Stimulated activated naive CD8-positive, alpha-beta T cell treated with anti-CD3 and anti-CD28 coated beads, Interleukin-15, amount 100 ng/mL, for 72 hours (primary cell): Measurements from ENCODE around the gene CTDP1.
"Not testable (repeated sequence)": the region's sequence is repeated elsewhere in the genome, so short reads cannot be mapped to it uniquely, and the experiment has no call there.

Experiments
- ATAC-seq: fragments of 150-1000 bp; cut with Tn5 transposase; 2 replicates; pipeline ENCODE4 v1.10.0; 2021; ENCODE audit warnings: mild to moderate bottlenecking, moderate library complexity
- DNase-seq, 2 donors: peaks; one replicate each; pipeline ENCODE4 v3.0.0; 2021 to 2022
- H3K27ac Mint-ChIP-seq, 2 donors: one replicate each; pipeline ENCODE4 v1.8.0; 2022; ENCODE audit warnings: mild to moderate bottlenecking in 2 of 2, mixed read lengths in 2 of 2, moderate library complexity in 2 of 2
- H3K27me3 Mint-ChIP-seq: one replicate; pipeline ENCODE4 v1.8.0; 2022; ENCODE audit warnings: mixed read lengths
- H3K4me1 Mint-ChIP-seq: one replicate; pipeline ENCODE4 v1.8.0; 2022; ENCODE audit warnings: mild to moderate bottlenecking, mixed read lengths
- H3K4me3 Mint-ChIP-seq, 2 donors: one replicate each; pipeline ENCODE4 v1.8.0; 2022; ENCODE audit warnings: mild to moderate bottlenecking in 2 of 2, mixed read lengths in 2 of 2, moderate library complexity in 1 of 2
- H3K9me3 Mint-ChIP-seq, 2 donors: one replicate each; pipeline ENCODE4 v1.8.0; 2022; ENCODE audit warnings: mixed read lengths in 2 of 2

CTDP1 gene

DNA sequence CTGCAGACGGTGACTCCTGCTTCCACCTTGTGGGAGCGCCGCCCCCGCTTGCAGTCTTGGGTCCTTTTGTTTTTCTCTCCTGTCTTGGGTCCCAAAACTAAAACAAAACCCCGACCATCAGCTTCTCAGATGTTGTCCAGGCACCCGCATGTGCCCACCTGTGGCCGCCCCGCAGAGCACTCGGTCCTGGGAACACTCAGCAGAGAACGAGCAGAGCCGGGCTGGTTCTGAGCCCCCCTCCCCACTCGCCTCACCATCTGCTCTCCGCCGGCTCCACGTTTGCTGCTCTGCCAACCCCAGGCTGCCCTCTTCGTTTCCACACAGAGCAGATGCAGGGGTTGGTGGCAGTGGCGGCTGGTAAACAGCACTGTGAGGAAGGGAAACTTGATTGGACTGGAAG, 38.5 kb downstream of the CTDP1 start:
- peak overlapping the region in 1 of 2 donors; percentile 94 for H3K27ac Mint-ChIP-seq
- no peak for ATAC-seq

DNA sequence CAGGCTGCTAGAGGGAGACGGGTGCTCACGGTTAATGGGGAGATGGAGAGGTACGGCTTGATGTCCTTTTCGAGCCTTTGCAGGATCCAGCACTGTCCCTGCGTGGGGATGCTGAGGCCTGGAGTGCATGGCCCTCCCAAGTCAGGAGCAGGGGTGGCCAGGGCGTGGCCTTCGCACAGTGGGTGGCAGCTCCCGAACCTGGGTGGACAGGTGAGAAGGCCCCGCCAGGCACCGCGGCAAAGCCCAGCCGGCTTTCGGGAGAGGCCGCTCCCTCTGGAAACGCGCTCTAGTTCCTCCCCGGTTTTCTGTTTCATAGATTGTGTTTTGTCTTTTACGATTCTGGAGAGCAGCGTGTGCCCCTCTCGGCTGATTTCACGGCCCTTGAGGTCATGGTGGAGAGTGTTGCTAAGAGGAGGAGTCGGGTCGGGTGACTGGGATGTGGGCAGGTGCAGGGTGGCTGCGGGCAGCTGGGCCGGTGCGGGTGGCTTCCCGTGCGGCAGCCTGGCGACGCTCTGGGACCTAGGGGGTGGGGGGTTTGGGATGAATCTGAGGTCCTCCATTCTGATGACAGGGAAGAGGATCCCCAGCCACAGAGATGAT, 39.4 kb downstream of the CTDP1 start:
- no peak for DNase-seq
- Mint-ChIP-seq H3K9me3 (peaks cover 6 to 13% of the 10 kb centered on the region in 2 donors), H3K4me1 (peaks cover 10% of the 10 kb centered on the region), H3K27me3 (no peaks in the 10 kb centered on the region), H3K4me3 (no peak overlapping the region), H3K27ac (peak overlapping the region in 1 of 2 donors; percentile 68)
- no peak for ATAC-seq

More for the DNA sequence above, 38.5 kb downstream of the CTDP1 start:
- no peak for DNase-seq
- H3K27me3 Mint-ChIP-seq, result no peaks in the 10 kb centered on the region
- H3K4me3 Mint-ChIP-seq, result no peak overlapping the region
- H3K9me3 Mint-ChIP-seq, result peaks cover 6 to 13% of the 10 kb centered on the region in 2 donors
- H3K4me1 Mint-ChIP-seq, result peaks cover 10% of the 10 kb centered on the region

DNA sequence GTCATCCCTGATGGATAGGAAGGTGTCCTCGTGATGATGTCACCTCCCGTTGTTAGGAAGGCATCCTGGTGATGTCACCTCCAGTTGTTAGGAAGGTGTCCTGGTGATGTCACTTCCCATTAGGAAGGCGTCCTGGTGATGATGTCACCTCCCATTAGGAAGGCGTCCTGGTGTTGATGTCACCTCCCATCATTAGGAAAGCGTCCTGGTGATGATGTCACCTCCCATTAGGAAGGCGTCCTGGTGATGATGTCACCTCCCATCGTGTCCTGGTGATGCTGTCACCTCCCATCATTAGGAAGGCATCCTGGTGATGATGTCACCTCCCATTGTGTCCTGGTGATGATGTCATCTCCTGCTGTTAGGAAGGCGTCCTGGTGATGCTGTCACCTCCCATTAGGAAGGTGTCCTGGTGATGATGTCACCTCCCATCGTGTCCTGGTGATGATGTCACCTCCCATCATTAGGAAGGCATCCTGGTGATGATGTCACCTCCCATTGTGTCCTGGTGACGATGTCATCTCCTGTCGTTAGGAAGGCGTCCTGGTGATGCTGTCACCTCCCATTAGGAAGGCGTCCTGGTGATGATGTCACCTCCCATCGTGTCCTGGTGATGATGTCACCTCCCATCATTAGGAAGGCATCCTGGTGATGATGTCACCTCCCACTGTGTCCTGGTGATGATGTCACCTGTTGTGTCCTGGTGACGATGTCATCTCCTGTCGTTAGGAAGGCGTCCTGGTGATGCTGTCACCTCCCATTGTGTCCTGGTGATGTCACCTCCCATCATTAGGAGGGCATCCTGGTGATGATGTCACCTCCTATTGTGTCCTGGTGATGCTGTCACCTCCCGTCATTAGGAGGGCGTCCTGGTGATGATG, 40.1 kb downstream of the CTDP1 start:
- peak in 1 of 2 donors; percentile 16 for DNase-seq
- H3K27me3 Mint-ChIP-seq, H3K4me3 Mint-ChIP-seq, H3K27ac Mint-ChIP-seq, ATAC-seq: not testable (repeated sequence)
- Mint-ChIP-seq H3K9me3 (peaks cover 6 to 13% of the 10 kb centered on the region in 2 donors), H3K4me1 (peaks cover 12% of the 10 kb centered on the region)

DNA sequence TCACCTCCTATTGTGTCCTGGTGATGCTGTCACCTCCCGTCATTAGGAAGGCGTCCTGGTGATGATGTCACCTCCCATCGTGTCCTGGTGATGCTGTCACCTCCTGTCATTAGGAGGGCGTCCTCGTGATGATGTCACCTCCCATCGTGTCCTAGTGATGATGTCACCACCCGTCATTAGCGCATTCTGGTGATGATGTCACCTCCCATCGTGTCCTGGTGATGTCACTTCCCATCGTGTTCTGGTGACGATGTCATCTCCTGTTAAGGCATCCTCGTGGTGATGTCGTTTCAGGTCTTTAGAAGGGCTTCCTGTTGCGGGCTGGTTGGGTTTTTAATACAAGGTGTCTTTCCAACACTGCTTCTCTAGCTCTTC, 40.7 kb downstream of the CTDP1 start:
- Mint-ChIP-seq H3K27ac (peak overlapping the region in 1 of 2 donors; percentile 27), H3K27me3 (no peaks in the 10 kb centered on the region), H3K9me3 (peaks cover 6 to 13% of the 10 kb centered on the region in 2 donors), H3K4me3 (no peak overlapping the region), H3K4me1 (peaks cover 12% of the 10 kb centered on the region)
- ATAC-seq (no peak), DNase-seq (peak in 1 of 2 donors; percentile 26)

DNA sequence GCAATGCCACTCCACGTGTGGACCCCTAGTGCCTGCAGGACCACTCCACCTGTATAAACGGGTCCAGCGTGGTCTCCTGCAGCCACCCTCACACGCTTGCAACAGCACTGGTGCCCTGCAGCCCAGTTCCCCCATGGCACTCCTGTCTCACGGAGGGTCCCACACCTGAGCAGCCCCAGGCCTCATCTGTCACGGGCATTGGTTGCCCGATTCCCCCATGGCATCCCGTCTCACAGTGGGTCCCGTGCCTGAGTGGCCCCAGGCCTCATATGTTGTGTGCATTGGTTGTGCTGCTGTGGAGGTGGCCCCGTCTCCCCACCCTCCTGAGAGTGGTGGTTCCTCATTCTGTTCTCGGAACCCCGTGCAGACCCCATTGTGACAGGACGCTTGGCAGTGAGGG, 43.4 kb downstream of the CTDP1 start:
- ATAC-seq (no peak), DNase-seq (no peak)
- H3K27ac Mint-ChIP-seq, result peak overlapping the region in 1 of 2 donors; percentile 34
- H3K9me3 Mint-ChIP-seq, result peaks cover 6 to 13% of the 10 kb centered on the region in 2 donors
- H3K27me3 Mint-ChIP-seq, result no peaks in the 10 kb centered on the region
- no peak overlapping the region for H3K4me3 Mint-ChIP-seq
- H3K4me1 Mint-ChIP-seq, result peaks cover 16% of the 10 kb centered on the region

DNA sequence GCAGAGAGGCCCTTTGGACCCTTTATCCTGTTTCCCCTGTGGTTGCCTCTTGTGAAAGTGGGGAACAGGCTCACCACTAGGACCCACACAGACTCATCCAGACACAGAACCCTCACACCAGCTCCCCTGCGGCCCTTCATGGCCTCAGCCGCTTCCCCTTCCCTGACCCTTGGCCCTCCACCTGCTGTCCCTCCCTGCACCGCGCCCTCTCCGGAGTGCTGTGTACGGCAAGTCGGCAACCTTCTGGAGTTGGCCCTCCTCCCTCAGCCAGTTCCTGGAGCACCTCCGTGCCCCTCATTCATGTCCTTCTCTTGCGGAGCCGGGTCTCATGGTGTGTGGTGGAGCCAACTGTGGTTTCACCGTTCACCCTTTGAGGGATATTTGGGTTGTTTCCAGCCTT, 44.0 kb downstream of the CTDP1 start:
- Mint-ChIP-seq H3K4me1 (peaks cover 16% of the 10 kb centered on the region), H3K4me3 (no peak overlapping the region), H3K27ac (no peak overlapping the region), H3K9me3 (peaks cover 6 to 8% of the 10 kb centered on the region in 2 donors), H3K27me3 (no peaks in the 10 kb centered on the region)
- ATAC-seq, result no peak
- no peak for DNase-seq

DNA sequence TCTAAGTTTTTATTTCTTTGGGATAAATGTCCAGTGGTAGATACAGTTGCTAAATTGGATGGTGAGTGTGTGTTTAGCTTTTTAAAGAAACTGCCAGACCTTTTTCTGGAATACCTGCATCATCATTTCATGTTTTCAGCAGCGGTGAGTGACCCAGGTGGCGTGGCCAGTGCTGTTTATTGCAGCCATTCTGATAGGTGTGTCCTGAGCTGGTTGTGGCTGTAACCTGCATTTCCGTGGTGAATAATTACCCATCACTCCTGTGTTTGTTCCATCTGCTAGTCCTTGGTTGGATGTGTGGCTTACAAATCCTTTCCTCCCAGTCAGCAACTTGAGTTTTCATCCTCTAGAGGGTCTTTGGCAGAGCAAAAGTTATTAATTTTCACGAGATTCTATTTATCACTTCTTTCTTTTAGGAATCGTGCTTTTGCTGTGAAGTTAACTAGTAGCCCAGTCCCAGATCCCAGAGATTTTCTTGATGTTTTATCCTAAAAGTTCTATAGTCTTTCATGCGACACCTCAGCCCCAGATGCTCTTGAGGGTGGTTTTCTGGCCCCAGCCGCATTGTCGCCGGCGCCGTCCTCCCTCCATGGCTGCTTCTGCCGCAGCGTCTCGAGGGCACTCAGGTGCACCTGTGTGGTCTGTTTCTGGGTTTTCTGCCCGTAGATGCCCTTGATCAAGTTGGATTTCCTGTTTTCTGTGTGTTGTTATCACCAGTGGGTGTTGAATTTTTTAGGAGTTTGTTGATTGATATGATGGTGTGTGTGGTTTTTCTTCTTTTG, 44.9 kb downstream of the CTDP1 start:
- ATAC-seq, result no peak
- DNase-seq, result no peak
- Mint-ChIP-seq H3K27ac (no peak overlapping the region), H3K4me1 (peaks cover 16% of the 10 kb centered on the region), H3K9me3 (no peaks in the 10 kb centered on the region), H3K4me3 (no peak overlapping the region), H3K27me3 (no peaks in the 10 kb centered on the region)

DNA sequence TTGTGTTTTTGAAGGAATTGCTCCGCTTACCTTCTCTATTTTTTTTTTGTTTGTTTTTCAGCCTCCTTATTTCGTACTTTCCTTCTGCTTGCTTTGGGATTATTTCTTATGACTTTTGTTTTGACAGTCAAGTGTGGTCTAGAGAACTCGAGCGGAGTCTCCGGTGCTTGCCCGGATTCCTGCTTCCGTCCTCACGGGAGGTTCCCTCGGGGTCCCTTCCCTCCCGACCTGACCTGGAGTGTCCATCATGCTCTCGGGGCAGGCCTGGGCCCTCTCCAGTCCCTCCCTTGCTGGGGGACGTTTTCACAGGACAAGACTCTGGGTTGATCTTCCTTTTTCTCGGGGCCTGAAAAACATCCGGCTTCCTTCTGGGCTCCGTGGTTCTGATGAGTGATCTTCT, 45.9 kb downstream of the CTDP1 start:
- Mint-ChIP-seq H3K9me3 (no peaks in the 10 kb centered on the region), H3K27ac (no peak overlapping the region), H3K4me3 (no peak overlapping the region), H3K4me1 (peaks cover 16% of the 10 kb centered on the region), H3K27me3 (no peaks in the 10 kb centered on the region)
- DNase-seq, result no peak
- ATAC-seq, result no peak

DNA sequence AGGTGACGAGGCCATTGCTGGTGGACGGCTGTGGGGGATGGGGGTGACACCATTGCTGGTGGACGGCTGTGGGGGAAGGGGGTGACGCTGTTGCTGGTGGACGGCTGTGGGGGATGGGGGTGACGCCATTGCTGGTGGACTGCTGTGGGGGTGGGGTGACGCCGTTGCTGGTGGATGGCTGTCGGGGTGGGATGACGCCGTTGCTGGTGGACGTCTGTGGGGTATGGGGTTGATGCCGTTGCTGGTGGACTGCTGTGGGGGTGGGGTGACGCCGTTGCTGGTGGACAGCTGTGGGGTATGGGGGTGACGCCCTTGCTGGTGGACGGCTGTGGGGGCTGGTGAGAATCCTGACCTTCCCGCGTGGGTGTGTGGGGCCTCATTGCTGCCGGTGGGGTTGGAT, 47.1 kb downstream of the CTDP1 start:
- no peaks in the 10 kb centered on the region for H3K27me3 Mint-ChIP-seq
- H3K4me3 Mint-ChIP-seq, result no peak overlapping the region
- ATAC-seq (no peak), DNase-seq (no peak)
- peaks cover 16% of the 10 kb centered on the region for H3K4me1 Mint-ChIP-seq
- H3K27ac Mint-ChIP-seq, result peak overlapping the region in 1 of 2 donors; percentile 67
- H3K9me3 Mint-ChIP-seq, result no peaks in the 10 kb centered on the region

DNA sequence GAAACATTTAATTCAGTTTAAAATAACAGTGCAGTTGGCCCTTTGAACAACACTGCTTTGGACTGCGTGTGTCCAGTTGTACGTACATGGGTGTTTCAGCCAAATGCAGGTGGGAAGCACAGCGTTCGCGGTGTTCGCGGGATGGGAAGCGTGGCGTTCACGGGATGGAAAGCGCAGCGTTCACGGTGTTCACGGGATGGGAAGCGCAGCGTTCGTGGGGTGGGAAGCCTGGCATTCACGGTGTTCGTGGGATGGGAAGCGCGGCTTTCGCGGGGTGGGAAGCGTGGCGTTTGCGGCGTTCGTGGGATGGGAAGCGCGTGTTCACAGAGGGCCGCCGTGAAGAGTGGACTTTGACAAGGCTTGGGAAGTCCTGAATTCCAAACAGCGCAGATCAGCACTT, 47.6 kb downstream of the CTDP1 start:
- Mint-ChIP-seq H3K27me3 (no peaks in the 10 kb centered on the region), H3K4me1 (peaks cover 16% of the 10 kb centered on the region)

DNA sequence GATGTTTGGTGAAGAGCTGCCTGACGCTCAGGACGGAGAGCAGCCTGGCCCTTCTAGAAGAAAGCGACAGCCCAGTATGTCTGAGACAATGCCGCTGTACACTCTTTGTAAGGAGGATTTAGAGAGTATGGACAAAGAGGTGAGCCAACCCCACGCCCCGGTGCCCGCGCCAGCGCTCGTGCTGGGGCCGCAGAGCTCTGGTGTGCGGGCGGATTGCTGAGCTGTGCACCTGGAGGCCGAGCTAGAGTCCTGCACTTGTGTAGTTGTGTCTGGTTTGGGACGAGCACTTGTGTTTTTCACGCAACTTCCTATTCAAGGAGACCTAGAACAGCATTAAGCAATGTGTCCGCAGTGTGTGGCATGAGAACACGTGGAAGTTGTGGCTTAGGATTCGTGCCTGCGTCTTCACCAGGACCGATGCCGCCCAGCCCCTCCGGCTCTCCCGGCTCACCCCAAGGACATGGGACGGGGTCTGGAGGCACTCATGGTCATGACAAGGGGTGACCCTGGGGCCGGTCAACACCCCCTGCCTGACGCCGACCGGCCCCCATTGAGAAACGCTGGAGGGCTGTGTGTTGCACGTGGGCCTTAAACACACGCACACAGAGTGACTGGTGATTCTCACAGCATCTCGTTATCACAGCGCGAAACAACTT, 49.5 kb downstream of the CTDP1 start:
- Mint-ChIP-seq H3K27me3 (no peaks in the 10 kb centered on the region), H3K4me1 (peaks cover 16% of the 10 kb centered on the region), H3K4me3 (no peak overlapping the region), H3K27ac (no peak overlapping the region), H3K9me3 (no peaks in the 10 kb centered on the region)
- no peak for ATAC-seq
- DNase-seq, result no peak

More for the DNA sequence above, 47.6 kb downstream of the CTDP1 start:
- H3K9me3 Mint-ChIP-seq, result no peaks in the 10 kb centered on the region
- no peak overlapping the region for H3K4me3 Mint-ChIP-seq
- no peak for DNase-seq
- peak overlapping the region in 1 of 2 donors; percentile 19 for H3K27ac Mint-ChIP-seq
- no peak for ATAC-seq

DNA sequence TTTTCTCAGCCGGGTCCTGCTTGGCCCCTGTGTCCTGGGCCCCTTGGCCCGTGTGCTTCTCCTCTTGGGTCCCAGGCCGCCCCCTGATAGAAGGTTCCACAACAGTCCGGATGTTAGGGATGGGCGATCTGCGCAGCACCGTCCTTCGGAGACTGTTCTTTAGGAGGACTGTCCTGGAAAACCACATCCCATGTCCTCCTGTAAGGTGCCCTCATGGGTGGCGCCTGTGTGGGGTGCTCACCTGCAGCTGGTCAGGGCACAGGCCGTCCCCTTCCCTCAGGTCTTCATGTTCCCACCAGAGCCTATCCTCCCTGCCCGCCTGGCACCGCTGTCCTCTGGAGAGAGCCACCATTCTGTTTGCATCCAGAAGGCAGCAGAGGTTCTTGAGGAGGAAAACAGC, 50.0 kb downstream of the CTDP1 start:
- Mint-ChIP-seq H3K9me3 (no peaks in the 10 kb centered on the region), H3K27me3 (no peaks in the 10 kb centered on the region), H3K4me3 (no peak overlapping the region), H3K27ac (no peak overlapping the region), H3K4me1 (peaks cover 15% of the 10 kb centered on the region)
- ATAC-seq (no peak), DNase-seq (no peak)

DNA sequence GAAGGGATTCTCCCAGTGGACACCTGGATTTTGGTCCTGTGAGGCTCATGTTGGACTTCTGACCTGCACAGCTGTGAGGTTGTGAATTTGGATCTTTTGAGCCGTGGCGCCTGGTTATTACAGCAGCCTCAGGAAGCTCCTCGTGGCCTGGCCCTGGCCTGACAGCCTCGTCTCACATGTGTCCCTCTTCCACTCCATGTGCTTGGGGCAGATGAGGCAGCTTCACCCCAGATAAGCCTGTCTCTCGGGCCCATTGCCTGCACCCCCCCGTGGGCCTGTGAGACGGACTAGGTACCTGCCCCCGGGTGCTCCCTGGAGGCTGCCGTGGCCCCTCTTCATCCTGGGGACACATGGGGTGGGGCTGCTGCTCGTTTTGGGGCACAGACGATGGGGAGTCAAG, 51.2 kb downstream of the CTDP1 start:
- H3K4me1 Mint-ChIP-seq, result peaks cover 5% of the 10 kb centered on the region
- DNase-seq, result no peak
- no peak for ATAC-seq
- H3K27me3 Mint-ChIP-seq, result no peaks in the 10 kb centered on the region
- no peaks in the 10 kb centered on the region for H3K9me3 Mint-ChIP-seq
- H3K27ac Mint-ChIP-seq, result peak overlapping the region in 1 of 2 donors; percentile 31
- no peak overlapping the region for H3K4me3 Mint-ChIP-seq

DNA sequence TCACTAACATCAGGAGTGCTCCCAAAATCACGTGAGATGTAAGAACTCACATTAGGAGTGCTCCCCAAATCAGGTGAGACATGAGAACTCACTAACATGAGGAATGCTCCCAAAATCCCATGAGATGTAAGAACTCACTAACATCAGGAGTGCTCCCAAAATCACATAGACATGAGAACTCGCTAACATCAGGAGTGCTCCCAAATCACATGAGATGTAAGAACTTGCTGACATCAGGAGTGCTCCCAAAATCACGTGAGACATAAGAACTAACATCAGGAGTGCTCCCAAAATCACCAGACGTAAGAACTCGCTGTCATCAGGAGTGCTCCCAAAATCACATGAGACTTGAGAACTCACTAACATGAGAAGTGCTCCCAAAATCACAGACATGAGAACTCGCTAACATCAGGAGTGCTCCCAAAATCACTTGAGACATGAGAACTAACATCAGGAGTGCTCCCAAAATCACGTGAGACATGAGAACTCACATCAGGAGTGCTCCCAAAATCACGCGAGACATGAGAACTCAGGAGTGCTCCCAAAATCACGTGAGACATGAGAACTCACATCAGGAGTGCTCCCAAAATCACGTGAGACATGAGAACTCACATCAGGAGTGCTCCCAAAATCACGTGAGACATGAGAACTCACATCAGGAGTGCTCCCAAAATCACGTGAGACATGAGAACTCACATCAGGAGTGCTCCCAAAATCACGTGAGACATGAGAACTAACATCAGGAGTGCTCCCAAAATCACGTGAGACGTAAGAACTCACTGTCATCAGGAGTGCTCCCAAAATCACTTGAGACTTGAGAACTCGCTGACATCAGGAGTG, 52.5 kb downstream of the CTDP1 start:
- not testable (repeated sequence) for ATAC-seq, H3K9me3 Mint-ChIP-seq, H3K27me3 Mint-ChIP-seq, DNase-seq, H3K4me1 Mint-ChIP-seq, H3K27ac Mint-ChIP-seq, H3K4me3 Mint-ChIP-seq

DNA sequence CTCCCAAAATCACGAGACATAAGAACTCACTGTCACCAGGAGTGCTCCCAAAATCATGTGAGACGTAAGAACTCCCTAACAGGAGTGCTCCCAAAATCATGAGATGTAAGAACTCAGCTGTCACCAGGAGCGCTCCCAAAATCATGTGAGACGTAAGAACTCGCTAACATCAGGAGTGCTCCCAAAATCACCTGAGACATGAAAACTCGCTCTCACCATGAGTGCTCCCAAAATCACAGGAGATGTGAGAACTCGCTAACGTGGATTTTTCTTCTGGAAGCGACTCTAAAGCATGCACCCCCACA, 53.1 kb downstream of the CTDP1 start:
- DNase-seq, result no peak
- Mint-ChIP-seq H3K27ac (no peak overlapping the region), H3K27me3 (no peaks in the 10 kb centered on the region), H3K4me3 (no peak overlapping the region), H3K9me3 (no peaks in the 10 kb centered on the region), H3K4me1 (no peaks in the 10 kb centered on the region)
- ATAC-seq, result no peak
